Keratinocyte (primary cell): ENCODE measurements around the gene SMDT1.

Source experiments
- CTCF ChIP-seq, 3 experiments: IDR thresholded peaks in 1 of 3; conservative IDR thresholded peaks in 1 of 3; optimal IDR thresholded peaks in 1 of 3; 2 replicates in 2 of 3; 3 replicates in 1 of 3; pipeline versions ENCODE3 to v1.5.1; 2011; ENCODE audit warnings: low read length in 3 of 3, mild to moderate bottlenecking in 3 of 3, moderate library complexity in 2 of 3, control low read depth in 1 of 3, inconsistent platforms in 1 of 3; ENCODE audit not compliant: insufficient read depth in 2 of 3; ENCODE audit errors: extremely low read depth in 1 of 3
- EZH2 ChIP-seq: IDR thresholded peaks from one replicate; pipeline ENCODE4 v1.6.1; 2012; ENCODE audit warnings: inconsistent platforms, mild to moderate bottlenecking, low read length, moderate library complexity

- TF ChIP-seq CTCF (optimal IDR thresholded peaks at IDR 0.05 in 1 of 3, IDR thresholded peaks at IDR 0.05 in 1 of 3, conservative IDR thresholded peaks at IDR 0.05 in 1 of 3; ENCODE audit: extremely low read depth in 1 of 3, insufficient read depth in 2 of 3, low read length in 3 of 3) = no peak
- TF ChIP-seq EZH2 = no peak
These were observed 806 bp upstream of the SMDT1 start for GRCh38 chr22:42078469-42079318.
